HEK293 (cell line): ENCODE results near the gene TTC1.
A peak's percentile ranks its signal among the peaks of the same experiment; 100 is the strongest.

Experiments
- CTCF ChIA-PET: fragments of 350-600 bp; formaldehyde crosslinking; extraction: SDS; loops from one replicate; lab custom pipeline; 2021; ENCODE audit warnings: antibody characterized with exemption; lab: Yijun Ruan, JAX
- POLR2A ChIA-PET: fragments of 300-600 bp; formaldehyde crosslinking; extraction: SDS; loops from one replicate; lab custom pipeline; 2020; ENCODE audit warnings: antibody characterized with exemption, inconsistent platforms; lab: Yijun Ruan, JAX
- H3K27ac ChIP-seq: fragments of 200-500 bp; sonication (Bioruptor generic); 2 replicates; pipeline ENCODE4 v1.5.1; 2014; ENCODE audit warnings: low read depth, low read length, control low read depth, inconsistent platforms; ENCODE audit errors: extremely low read depth
- H3K36me3 ChIP-seq, 2 experiments: fragments of 200-500 bp in 1 of 2; sonication (Bioruptor generic) in 1 of 2; 1 replicate in 1 of 2; 2 replicates in 1 of 2; pipeline ENCODE4 v1.5.1; 2014 to 2017; ENCODE audit warnings: inconsistent platforms in 2 of 2, low read length in 2 of 2; ENCODE audit not compliant: control insufficient read depth in 2 of 2, insufficient read depth in 1 of 2
- H3K4me1 ChIP-seq: fragments of 200-500 bp; sonication (Bioruptor generic); 2 replicates; pipeline ENCODE4 v1.5.1; 2014; ENCODE audit warnings: mild to moderate bottlenecking, low read length, inconsistent platforms; ENCODE audit not compliant: control insufficient read depth, insufficient read depth
- H3K4me3 ChIP-seq: 2 replicates; pipeline ENCODE4 v1.5.1; 2011; ENCODE audit warnings: low read depth, mild to moderate bottlenecking, control low read depth, low read length, moderate library complexity
- H3K9me3 ChIP-seq: fragments of 200-500 bp; sonication (Bioruptor generic); 2 replicates; pipeline ENCODE4 v1.5.1; 2014; ENCODE audit warnings: low read depth, low read length, inconsistent platforms; ENCODE audit not compliant: control insufficient read depth, insufficient read depth
- IKZF3 ChIP-seq: fragments of 450-650 bp; IDR thresholded peaks from 2 replicates; pipeline ENCODE4 v1.5.0; 2018; ENCODE audit warnings: missing biosample characterization, mild to moderate bottlenecking, missing genetic modification characterization, moderate library complexity
- MZF1 ChIP-seq: fragments of 450-650 bp; formaldehyde crosslinking; IDR thresholded peaks from 2 replicates; pipeline ENCODE4 v1.5.1; 2017; ENCODE audit warnings: missing biosample characterization, missing genetic modification characterization, borderline replicate concordance
- PRDM1 ChIP-seq: fragments of 450-650 bp; formaldehyde crosslinking; IDR thresholded peaks from 2 replicates; pipeline ENCODE4; 2016; ENCODE audit warnings: missing biosample characterization, missing genetic modification characterization
- ZFHX2 ChIP-seq: fragments of 450-650 bp; formaldehyde crosslinking; conservative IDR thresholded peaks from 2 replicates; pipeline ENCODE4 v1.5.1; 2016; ENCODE audit warnings: missing biosample characterization, missing genetic modification characterization
- ZFP37 ChIP-seq: fragments of 450-650 bp; formaldehyde crosslinking; IDR thresholded peaks from 2 replicates; pipeline ENCODE4 v1.5.1; 2016; ENCODE audit warnings: missing biosample characterization, missing genetic modification characterization
- ZFP69B ChIP-seq: fragments of 450-650 bp; formaldehyde crosslinking; IDR thresholded peaks from 2 replicates; pipeline ENCODE4 v1.5.1; 2016; ENCODE audit warnings: missing biosample characterization, missing genetic modification characterization
- ZNF133 ChIP-seq: fragments of 450-650 bp; formaldehyde crosslinking; IDR thresholded peaks from 2 replicates; pipeline ENCODE4 v1.5.1; 2016; ENCODE audit warnings: missing biosample characterization, missing genetic modification characterization
- ZNF169 ChIP-seq: fragments of 450-650 bp; formaldehyde crosslinking; IDR thresholded peaks from 2 replicates; pipeline ENCODE4 v1.5.1; 2016; ENCODE audit warnings: missing biosample characterization, missing genetic modification characterization
- ZNF24 ChIP-seq: fragments of 450-650 bp; formaldehyde crosslinking; IDR thresholded peaks from 2 replicates; pipeline ENCODE4 v1.5.1; 2016; ENCODE audit warnings: missing biosample characterization, missing genetic modification characterization
- ZNF37A ChIP-seq: fragments of 450-650 bp; IDR thresholded peaks from 2 replicates; pipeline ENCODE4 v1.5.1; 2018; ENCODE audit warnings: missing biosample characterization, missing genetic modification characterization
- ZNF391 ChIP-seq: fragments of 450-650 bp; formaldehyde crosslinking; IDR thresholded peaks from 2 replicates; pipeline ENCODE4 v1.5.1; 2016; ENCODE audit warnings: low read depth, missing biosample characterization, missing genetic modification characterization, borderline replicate concordance
- ZNF510 ChIP-seq: fragments of 450-650 bp; formaldehyde crosslinking; IDR thresholded peaks from 2 replicates; pipeline ENCODE4 v1.5.1; 2018; ENCODE audit warnings: mild to moderate bottlenecking, missing genetic modification characterization, missing biosample characterization; ENCODE audit not compliant: insufficient replicate concordance
- ZNF529 ChIP-seq: fragments of 450-650 bp; formaldehyde crosslinking; IDR thresholded peaks from 2 replicates; pipeline ENCODE4 v1.5.1; 2017; ENCODE audit warnings: missing genetic modification characterization, missing biosample characterization; ENCODE audit not compliant: insufficient replicate concordance
- ZNF610 ChIP-seq: fragments of 450-650 bp; formaldehyde crosslinking; IDR thresholded peaks from 2 replicates; pipeline ENCODE4 v1.5.1; 2016; ENCODE audit warnings: missing biosample characterization, missing genetic modification characterization, borderline replicate concordance
- ZNF654 ChIP-seq: fragments of 450-650 bp; formaldehyde crosslinking; IDR thresholded peaks from 2 replicates; pipeline ENCODE4 v1.5.1; 2016; ENCODE audit warnings: low read depth, missing biosample characterization, missing genetic modification characterization
- ZNF777 ChIP-seq: fragments of 450-650 bp; formaldehyde crosslinking; IDR thresholded peaks from 2 replicates; pipeline ENCODE4 v1.5.1; 2017; ENCODE audit warnings: missing biosample characterization, missing genetic modification characterization, borderline replicate concordance
- ZSCAN16 ChIP-seq: fragments of 450-650 bp; formaldehyde crosslinking; IDR thresholded peaks from 2 replicates; pipeline ENCODE4 v1.5.1; 2016; ENCODE audit warnings: missing biosample characterization, missing genetic modification characterization
- TF ChIP-seq, protein P1 (sequence below): fragments of 450-650 bp; formaldehyde crosslinking; IDR thresholded peaks from 2 replicates; pipeline ENCODE4 v1.5.0; 2017; ENCODE audit warnings: missing biosample characterization, missing genetic modification characterization, borderline replicate concordance
- TF ChIP-seq, protein P2 (sequence below): IDR thresholded peaks from 2 replicates; pipeline ENCODE4 v1.6.1; 2011; ENCODE audit warnings: mild to moderate bottlenecking, low read depth, low read length, borderline replicate concordance
- TF ChIP-seq, protein P3 (sequence below): fragments of 450-650 bp; formaldehyde crosslinking; IDR thresholded peaks from 2 replicates; pipeline ENCODE4 v1.5.1; 2016; ENCODE audit warnings: missing biosample characterization, missing genetic modification characterization
- TF ChIP-seq, protein P4 (sequence below): fragments of 450-650 bp; formaldehyde crosslinking; IDR thresholded peaks from 2 replicates; pipeline ENCODE4 v1.5.1; 2016; ENCODE audit warnings: missing biosample characterization, missing genetic modification characterization
- TF ChIP-seq, protein P5 (sequence below): fragments of 450-650 bp; formaldehyde crosslinking; IDR thresholded peaks from 2 replicates; pipeline ENCODE4 v1.5.1; 2016; ENCODE audit warnings: missing biosample characterization, missing genetic modification characterization
- TF ChIP-seq, protein P6 (sequence below): fragments of 450-650 bp; formaldehyde crosslinking; IDR thresholded peaks from 2 replicates; pipeline ENCODE4 v1.5.1; 2016; ENCODE audit warnings: missing biosample characterization, missing genetic modification characterization

The TTC1 gene

DNA sequence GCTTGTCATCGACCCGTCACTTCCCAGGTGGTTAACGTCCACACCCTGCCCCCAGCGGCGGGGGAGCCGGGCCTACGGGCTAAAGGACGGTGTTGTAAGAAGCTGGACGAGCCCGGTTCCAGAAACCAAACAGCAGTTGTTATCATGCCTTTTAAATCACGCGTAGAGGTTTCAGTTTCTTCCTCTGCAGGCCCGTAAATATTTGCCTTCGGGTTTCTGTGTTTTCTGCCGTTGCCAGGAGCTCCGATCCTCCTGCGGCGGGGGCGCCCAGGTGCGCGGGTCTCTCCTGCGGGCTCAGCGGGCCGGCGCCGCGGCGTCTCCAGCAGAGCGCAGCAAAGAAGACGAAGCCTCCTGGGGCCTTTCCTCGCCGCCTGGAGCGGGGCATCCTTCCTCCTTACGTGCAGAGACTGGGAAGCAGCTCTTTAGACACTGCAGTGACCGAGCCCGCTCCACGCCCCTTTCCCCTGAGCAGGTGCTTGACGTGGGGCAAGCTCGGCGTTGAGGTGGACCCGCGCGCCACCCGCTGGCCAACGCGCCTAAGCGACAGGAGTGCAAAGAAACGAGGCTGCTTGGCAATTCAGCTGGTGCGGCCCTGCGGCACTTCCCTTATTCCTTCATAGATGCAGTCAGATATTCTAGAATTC lies 21.8 kb upstream of the TTC1 start (continued):
- TF ChIP-seq, protein P1, sequence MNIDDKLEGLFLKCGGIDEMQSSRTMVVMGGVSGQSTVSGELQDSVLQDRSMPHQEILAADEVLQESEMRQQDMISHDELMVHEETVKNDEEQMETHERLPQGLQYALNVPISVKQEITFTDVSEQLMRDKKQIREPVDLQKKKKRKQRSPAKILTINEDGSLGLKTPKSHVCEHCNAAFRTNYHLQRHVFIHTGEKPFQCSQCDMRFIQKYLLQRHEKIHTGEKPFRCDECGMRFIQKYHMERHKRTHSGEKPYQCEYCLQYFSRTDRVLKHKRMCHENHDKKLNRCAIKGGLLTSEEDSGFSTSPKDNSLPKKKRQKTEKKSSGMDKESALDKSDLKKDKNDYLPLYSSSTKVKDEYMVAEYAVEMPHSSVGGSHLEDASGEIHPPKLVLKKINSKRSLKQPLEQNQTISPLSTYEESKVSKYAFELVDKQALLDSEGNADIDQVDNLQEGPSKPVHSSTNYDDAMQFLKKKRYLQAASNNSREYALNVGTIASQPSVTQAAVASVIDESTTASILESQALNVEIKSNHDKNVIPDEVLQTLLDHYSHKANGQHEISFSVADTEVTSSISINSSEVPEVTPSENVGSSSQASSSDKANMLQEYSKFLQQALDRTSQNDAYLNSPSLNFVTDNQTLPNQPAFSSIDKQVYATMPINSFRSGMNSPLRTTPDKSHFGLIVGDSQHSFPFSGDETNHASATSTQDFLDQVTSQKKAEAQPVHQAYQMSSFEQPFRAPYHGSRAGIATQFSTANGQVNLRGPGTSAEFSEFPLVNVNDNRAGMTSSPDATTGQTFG (tag by site-specific recombination) = no peak
- TF ChIP-seq, protein P2, sequence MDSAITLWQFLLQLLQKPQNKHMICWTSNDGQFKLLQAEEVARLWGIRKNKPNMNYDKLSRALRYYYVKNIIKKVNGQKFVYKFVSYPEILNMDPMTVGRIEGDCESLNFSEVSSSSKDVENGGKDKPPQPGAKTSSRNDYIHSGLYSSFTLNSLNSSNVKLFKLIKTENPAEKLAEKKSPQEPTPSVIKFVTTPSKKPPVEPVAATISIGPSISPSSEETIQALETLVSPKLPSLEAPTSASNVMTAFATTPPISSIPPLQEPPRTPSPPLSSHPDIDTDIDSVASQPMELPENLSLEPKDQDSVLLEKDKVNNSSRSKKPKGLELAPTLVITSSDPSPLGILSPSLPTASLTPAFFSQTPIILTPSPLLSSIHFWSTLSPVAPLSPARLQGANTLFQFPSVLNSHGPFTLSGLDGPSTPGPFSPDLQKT = no peak
- TF ChIP-seq ZFP37 (tag by site-specific recombination) (0 out of 2 replicates have a peak, but pooled peaks have one; percentile 18), ZNF37A (tag by site-specific recombination) (no peak), ZNF391 (0 out of 2 replicates have a peak, but pooled peaks have one; percentile 25), ZNF777 (tag by site-specific recombination) (no peak), ZFP69B (tag by site-specific recombination) (0 out of 2 replicates have a peak, but pooled peaks have one; percentile 31), PRDM1 (no peak), ZNF169 (tag by site-specific recombination) (no peak), MZF1 (tag by site-specific recombination) (no peak), ZNF24 (tag by site-specific recombination) (0 out of 2 replicates have a peak, but pooled peaks have one; percentile 36), ZNF510 (tag by site-specific recombination) (no peak), ZSCAN16 (no peak)
- TF ChIP-seq, protein P3, sequence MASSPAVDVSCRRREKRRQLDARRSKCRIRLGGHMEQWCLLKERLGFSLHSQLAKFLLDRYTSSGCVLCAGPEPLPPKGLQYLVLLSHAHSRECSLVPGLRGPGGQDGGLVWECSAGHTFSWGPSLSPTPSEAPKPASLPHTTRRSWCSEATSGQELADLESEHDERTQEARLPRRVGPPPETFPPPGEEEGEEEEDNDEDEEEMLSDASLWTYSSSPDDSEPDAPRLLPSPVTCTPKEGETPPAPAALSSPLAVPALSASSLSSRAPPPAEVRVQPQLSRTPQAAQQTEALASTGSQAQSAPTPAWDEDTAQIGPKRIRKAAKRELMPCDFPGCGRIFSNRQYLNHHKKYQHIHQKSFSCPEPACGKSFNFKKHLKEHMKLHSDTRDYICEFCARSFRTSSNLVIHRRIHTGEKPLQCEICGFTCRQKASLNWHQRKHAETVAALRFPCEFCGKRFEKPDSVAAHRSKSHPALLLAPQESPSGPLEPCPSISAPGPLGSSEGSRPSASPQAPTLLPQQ (tag by site-specific recombination) = peak; percentile 44; the same call in 1 of the 2 replicates
- TF ChIP-seq, protein P4, sequence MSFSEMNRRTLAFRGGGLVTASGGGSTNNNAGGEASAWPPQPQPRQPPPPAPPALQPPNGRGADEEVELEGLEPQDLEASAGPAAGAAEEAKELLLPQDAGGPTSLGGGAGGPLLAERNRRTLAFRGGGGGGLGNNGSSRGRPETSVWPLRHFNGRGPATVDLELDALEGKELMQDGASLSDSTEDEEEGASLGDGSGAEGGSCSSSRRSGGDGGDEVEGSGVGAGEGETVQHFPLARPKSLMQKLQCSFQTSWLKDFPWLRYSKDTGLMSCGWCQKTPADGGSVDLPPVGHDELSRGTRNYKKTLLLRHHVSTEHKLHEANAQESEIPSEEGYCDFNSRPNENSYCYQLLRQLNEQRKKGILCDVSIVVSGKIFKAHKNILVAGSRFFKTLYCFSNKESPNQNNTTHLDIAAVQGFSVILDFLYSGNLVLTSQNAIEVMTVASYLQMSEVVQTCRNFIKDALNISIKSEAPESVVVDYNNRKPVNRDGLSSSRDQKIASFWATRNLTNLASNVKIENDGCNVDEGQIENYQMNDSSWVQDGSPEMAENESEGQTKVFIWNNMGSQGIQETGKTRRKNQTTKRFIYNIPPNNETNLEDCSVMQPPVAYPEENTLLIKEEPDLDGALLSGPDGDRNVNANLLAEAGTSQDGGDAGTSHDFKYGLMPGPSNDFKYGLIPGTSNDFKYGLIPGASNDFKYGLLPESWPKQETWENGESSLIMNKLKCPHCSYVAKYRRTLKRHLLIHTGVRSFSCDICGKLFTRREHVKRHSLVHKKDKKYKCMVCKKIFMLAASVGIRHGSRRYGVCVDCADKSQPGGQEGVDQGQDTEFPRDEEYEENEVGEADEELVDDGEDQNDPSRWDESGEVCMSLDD = no peak
- TF ChIP-seq, all 188 proteins: peak for 28

DNA sequence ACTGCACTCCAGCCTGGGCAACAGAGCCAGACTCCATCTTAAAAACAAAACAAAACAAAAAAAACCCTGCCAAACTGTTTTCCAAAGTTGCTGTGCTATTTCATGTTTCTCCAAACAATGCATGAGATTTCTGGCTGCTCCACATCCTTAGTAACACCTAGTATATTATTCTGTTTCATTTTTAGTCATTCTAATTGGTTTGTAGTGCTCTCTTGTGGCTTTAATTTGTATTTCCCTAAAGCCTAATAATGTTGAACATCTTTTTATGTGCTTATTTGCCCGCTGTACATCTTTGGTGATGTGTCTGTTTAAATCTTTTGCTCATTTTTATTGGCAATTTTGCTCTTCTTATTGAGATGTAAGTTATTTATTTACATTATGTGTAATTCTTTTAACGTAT lies 18.4 kb upstream of the TTC1 start:
- Histone ChIP-seq H3K4me3 (no peak overlapping the region), H3K4me1 (peaks cover 3% of the 10 kb centered on the region; the same call in 1 of the 2 replicates), H3K27ac (no peak overlapping the region), H3K9me3 (peaks cover 2% of the 10 kb centered on the region; the same call in 1 of the 2 replicates), H3K36me3 (no peaks in the 10 kb centered on the region)
- POLR2A ChIA-PET = no interaction called here
- CTCF ChIA-PET = interaction anchor here (0.6 kb wide), 1 partner anchor 729 kb away, joined by 7 read pairs; no protein-coding TSS in a partner anchor
- TF ChIP-seq ZFHX2 (tag by site-specific recombination) (no peak), ZSCAN16 (no peak), ZNF133 (no peak), ZNF529 (no peak), IKZF3 (tag by site-specific recombination) (no peak), ZNF654 (peak; percentile 27; the same call in 1 of the 2 replicates), ZNF610 (tag by site-specific recombination) (no peak)
- TF ChIP-seq, protein P5, sequence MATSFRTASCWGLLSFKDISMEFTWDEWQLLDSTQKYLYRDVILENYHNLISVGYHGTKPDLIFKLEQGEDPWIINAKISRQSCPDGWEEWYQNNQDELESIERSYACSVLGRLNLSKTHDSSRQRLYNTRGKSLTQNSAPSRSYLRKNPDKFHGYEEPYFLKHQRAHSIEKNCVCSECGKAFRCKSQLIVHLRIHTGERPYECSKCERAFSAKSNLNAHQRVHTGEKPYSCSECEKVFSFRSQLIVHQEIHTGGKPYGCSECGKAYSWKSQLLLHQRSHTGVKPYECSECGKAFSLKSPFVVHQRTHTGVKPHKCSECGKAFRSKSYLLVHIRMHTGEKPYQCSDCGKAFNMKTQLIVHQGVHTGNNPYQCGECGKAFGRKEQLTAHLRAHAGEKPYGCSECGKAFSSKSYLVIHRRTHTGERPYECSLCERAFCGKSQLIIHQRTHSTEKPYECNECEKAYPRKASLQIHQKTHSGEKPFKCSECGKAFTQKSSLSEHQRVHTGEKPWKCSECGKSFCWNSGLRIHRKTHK (tag by site-specific recombination) = no peak
- TF ChIP-seq, protein P6, sequence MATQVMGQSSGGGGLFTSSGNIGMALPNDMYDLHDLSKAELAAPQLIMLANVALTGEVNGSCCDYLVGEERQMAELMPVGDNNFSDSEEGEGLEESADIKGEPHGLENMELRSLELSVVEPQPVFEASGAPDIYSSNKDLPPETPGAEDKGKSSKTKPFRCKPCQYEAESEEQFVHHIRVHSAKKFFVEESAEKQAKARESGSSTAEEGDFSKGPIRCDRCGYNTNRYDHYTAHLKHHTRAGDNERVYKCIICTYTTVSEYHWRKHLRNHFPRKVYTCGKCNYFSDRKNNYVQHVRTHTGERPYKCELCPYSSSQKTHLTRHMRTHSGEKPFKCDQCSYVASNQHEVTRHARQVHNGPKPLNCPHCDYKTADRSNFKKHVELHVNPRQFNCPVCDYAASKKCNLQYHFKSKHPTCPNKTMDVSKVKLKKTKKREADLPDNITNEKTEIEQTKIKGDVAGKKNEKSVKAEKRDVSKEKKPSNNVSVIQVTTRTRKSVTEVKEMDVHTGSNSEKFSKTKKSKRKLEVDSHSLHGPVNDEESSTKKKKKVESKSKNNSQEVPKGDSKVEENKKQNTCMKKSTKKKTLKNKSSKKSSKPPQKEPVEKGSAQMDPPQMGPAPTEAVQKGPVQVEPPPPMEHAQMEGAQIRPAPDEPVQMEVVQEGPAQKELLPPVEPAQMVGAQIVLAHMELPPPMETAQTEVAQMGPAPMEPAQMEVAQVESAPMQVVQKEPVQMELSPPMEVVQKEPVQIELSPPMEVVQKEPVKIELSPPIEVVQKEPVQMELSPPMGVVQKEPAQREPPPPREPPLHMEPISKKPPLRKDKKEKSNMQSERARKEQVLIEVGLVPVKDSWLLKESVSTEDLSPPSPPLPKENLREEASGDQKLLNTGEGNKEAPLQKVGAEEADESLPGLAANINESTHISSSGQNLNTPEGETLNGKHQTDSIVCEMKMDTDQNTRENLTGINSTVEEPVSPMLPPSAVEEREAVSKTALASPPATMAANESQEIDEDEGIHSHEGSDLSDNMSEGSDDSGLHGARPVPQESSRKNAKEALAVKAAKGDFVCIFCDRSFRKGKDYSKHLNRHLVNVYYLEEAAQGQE (tag by site-specific recombination) = no peak
